ENCODE data around the gene CYP46A1.

Gene CYP46A1

DNA sequence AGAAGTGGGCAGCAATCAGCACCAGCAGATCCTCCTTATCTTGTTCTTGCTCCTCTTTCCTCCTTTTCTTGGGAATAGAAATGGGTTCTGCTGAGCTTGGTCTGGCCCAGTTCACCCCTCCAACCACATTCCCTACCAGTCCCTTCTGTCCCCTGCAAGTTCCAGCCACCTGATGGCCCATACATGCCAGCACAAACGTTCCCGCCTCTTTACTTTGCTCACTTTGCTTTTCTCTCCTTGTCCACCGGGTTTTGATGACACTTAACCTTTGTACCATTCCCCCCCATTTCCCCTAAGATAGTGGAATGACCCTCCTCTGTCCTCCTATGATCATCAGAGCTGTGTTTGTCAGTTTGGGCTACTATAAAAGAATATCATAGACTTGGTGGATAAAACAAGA is 85.7 kb downstream of the CYP46A1 start:
- ChIA-PET POLR2A (no interaction called here), CTCF (interaction anchor here (0.7 kb wide), 1 partner anchor 20 kb away, joined by 3 read pairs; no protein-coding TSS in a partner anchor)
- TF ChIP-seq ZNF266 (tag by site-specific recombination; IDR thresholded peaks at IDR 0.05; ENCODE audit: low read depth) (0 out of 2 replicates have a peak, but pooled peaks have one; percentile 29), ZNF423 (tag by site-specific recombination; IDR thresholded peaks at IDR 0.05) (no peak), YY2 (tag by site-specific recombination; IDR thresholded peaks at IDR 0.05) (no peak), ZNF600 (tag by site-specific recombination; IDR thresholded peaks at IDR 0.05) (0 out of 2 replicates have a peak, but pooled peaks have one; percentile 26)
- TF ChIP-seq, protein P1, sequence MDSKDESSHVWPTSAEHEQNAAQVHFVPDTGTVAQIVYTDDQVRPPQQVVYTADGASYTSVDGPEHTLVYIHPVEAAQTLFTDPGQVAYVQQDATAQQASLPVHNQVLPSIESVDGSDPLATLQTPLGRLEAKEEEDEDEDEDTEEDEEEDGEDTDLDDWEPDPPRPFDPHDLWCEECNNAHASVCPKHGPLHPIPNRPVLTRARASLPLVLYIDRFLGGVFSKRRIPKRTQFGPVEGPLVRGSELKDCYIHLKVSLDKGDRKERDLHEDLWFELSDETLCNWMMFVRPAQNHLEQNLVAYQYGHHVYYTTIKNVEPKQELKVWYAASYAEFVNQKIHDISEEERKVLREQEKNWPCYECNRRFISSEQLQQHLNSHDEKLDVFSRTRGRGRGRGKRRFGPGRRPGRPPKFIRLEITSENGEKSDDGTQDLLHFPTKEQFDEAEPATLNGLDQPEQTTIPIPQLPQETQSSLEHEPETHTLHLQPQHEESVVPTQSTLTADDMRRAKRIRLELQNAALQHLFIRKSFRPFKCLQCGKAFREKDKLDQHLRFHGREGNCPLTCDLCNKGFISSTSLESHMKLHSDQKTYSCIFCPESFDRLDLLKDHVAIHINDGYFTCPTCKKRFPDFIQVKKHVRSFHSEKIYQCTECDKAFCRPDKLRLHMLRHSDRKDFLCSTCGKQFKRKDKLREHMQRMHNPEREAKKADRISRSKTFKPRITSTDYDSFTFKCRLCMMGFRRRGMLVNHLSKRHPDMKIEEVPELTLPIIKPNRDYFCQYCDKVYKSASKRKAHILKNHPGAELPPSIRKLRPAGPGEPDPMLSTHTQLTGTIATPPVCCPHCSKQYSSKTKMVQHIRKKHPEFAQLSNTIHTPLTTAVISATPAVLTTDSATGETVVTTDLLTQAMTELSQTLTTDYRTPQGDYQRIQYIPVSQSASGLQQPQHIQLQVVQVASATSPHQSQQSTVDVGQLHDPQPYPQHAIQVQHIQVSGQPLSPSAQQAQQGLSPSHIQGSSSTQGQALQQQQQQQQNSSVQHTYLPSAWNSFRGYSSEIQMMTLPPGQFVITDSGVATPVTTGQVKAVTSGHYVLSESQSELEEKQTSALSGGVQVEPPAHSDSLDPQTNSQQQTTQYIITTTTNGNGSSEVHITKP (tag by site-specific recombination; IDR thresholded peaks at IDR 0.05), result peak; percentile 85
- TF ChIP-seq, protein P2, sequence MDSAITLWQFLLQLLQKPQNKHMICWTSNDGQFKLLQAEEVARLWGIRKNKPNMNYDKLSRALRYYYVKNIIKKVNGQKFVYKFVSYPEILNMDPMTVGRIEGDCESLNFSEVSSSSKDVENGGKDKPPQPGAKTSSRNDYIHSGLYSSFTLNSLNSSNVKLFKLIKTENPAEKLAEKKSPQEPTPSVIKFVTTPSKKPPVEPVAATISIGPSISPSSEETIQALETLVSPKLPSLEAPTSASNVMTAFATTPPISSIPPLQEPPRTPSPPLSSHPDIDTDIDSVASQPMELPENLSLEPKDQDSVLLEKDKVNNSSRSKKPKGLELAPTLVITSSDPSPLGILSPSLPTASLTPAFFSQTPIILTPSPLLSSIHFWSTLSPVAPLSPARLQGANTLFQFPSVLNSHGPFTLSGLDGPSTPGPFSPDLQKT (IDR thresholded peaks at IDR 0.05; ENCODE audit: borderline replicate concordance, low read depth, low read length), result no peak
- H3K4me1 ChIP-seq (ENCODE audit: control insufficient read depth, insufficient read depth, low read length), result peaks cover 7% of the 10 kb centered on the region; the same call in 1 of the 2 replicates
- H3K27ac ChIP-seq (ENCODE audit: extremely low read depth, low read depth, low read length), result no peak overlapping the region
- H3K4me3 ChIP-seq (ENCODE audit: low read depth, low read length), result no peak overlapping the region
- H3K36me3 ChIP-seq (ENCODE audit: control insufficient read depth in 2 of 2, insufficient read depth in 1 of 2, low read length in 2 of 2), result no peaks in the 10 kb centered on the region
- H3K9me3 ChIP-seq (ENCODE audit: control insufficient read depth, insufficient read depth, low read depth, low read length), result no peaks in the 10 kb centered on the region

DNA sequence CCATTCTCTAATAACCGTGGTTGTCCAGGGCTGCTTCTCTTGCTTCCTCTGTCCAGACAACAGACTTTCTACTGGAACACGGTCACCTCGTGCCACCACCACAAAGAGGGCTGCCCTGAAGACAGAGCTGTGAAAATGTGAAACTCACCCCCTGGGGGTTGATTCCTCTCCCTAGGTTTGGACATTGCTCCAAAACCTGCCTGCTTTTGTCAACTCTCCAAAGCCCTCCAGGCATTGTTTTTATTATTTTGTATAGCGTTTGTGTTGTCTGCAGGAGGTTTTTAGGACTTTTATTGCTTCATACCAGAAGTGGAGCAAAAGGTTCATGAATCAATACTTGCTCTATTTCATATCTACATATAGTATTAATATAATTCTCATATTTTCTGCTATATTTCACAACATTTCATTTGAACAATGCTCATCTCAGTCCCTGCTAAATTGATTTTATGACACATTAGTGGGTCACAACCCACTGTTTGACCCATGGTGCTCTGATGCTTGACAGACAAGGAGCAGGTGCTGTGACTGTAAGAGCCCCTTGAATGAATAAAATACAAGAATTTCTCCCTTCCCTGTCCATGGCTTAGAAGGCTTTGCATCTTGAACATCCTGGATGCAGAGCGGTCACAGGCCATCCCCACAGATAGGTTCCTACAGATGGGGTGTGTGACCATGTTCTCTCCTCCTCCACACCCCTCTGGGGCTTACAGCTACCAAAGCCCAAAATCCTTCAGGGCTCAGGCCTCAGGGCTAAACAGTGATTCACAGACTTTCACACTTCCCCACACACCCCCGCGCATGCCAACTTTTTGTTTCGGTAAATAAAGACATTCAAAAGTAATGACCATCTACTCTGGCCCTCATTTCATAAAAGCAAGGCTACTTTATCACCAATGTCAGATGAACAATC is 88.5 kb downstream of the CYP46A1 start:
- Histone ChIP-seq H3K4me3 (ENCODE audit: low read depth, low read length) (no peak overlapping the region), H3K36me3 (ENCODE audit: control insufficient read depth in 2 of 2, insufficient read depth in 1 of 2, low read length in 2 of 2) (no peaks in the 10 kb centered on the region), H3K9me3 (ENCODE audit: control insufficient read depth, insufficient read depth, low read depth, low read length) (no peaks in the 10 kb centered on the region), H3K27ac (ENCODE audit: extremely low read depth, low read depth, low read length) (no peak overlapping the region), H3K4me1 (ENCODE audit: control insufficient read depth, insufficient read depth, low read length) (peaks cover 7% of the 10 kb centered on the region; the same call in 1 of the 2 replicates)
- CTCF ChIA-PET, result interaction anchor here (1.0 kb wide), 1 partner anchor 117 kb away, joined by 3 read pairs; no protein-coding TSS in a partner anchor
- TF ChIP-seq ZIC2 (tag by site-specific recombination; IDR thresholded peaks at IDR 0.05), result peak; percentile 66
- peak; percentile 79 for TF ChIP-seq GLIS1 (tag by site-specific recombination; IDR thresholded peaks at IDR 0.05)
- TF ChIP-seq, protein P3, sequence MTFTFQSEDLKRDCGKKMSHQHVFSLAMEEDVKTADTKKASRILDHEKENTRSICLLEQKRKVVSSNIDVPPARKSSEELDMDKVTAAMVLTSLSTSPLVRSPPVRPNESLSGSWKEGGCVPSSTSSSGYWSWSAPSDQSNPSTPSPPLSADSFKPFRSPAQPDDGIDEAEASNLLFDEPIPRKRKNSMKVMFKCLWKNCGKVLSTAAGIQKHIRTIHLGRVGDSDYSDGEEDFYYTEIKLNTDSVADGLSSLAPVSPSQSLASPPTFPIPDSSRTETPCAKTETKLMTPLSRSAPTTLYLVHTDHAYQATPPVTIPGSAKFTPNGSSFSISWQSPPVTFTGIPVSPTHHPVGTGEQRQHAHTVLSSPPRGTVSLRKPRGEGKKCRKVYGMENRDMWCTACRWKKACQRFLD (tag by site-specific recombination; IDR thresholded peaks at IDR 0.05), result no peak
- no peak for TF ChIP-seq ZNF501 (tag by site-specific recombination; IDR thresholded peaks at IDR 0.05)
- TF ChIP-seq, protein P4, sequence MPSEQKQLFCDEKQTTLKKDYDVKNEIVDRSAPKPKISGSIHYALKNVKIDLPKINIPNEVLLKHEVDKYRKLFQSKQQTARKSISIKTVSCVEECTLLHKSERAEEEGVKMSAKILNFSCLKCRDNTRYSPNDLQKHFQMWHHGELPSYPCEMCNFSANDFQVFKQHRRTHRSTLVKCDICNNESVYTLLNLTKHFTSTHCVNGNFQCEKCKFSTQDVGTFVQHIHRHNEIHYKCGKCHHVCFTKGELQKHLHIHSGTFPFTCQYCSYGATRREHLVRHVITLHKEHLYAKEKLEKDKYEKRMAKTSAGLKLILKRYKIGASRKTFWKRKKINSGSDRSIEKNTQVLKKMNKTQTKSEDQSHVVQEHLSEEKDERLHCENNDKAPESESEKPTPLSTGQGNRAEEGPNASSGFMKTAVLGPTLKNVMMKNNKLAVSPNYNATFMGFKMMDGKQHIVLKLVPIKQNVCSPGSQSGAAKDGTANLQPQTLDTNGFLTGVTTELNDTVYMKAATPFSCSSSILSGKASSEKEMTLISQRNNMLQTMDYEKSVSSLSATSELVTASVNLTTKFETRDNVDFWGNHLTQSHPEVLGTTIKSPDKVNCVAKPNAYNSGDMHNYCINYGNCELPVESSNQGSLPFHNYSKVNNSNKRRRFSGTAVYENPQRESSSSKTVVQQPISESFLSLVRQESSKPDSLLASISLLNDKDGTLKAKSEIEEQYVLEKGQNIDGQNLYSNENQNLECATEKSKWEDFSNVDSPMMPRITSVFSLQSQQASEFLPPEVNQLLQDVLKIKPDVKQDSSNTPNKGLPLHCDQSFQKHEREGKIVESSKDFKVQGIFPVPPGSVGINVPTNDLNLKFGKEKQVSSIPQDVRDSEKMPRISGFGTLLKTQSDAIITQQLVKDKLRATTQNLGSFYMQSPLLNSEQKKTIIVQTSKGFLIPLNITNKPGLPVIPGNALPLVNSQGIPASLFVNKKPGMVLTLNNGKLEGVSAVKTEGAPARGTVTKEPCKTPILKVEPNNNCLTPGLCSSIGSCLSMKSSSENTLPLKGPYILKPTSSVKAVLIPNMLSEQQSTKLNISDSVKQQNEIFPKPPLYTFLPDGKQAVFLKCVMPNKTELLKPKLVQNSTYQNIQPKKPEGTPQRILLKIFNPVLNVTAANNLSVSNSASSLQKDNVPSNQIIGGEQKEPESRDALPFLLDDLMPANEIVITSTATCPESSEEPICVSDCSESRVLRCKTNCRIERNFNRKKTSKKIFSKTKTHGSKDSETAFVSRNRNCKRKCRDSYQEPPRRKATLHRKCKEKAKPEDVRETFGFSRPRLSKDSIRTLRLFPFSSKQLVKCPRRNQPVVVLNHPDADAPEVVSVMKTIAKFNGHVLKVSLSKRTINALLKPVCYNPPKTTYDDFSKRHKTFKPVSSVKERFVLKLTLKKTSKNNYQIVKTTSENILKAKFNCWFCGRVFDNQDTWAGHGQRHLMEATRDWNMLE (tag by site-specific recombination; conservative IDR thresholded peaks at IDR 0.05; ENCODE audit: low read depth), result no peak
- TF ChIP-seq ZNF585B (tag by site-specific recombination; IDR thresholded peaks at IDR 0.05), result no peak
- peak; percentile 23; the same call in 1 of the 2 replicates for TF ChIP-seq ZFHX2 (tag by site-specific recombination; conservative IDR thresholded peaks at IDR 0.05)
- no peak for TF ChIP-seq YY2 (tag by site-specific recombination; IDR thresholded peaks at IDR 0.05)
- TF ChIP-seq ZNF433 (tag by site-specific recombination; IDR thresholded peaks at IDR 0.05; ENCODE audit: low read depth), result no peak
- TF ChIP-seq ZNF629 (tag by site-specific recombination; IDR thresholded peaks at IDR 0.05), result no peak
- no peak for TF ChIP-seq ZNF76 (tag by site-specific recombination; IDR thresholded peaks at IDR 0.05; ENCODE audit: borderline replicate concordance, low read depth)
- TF ChIP-seq GLIS2 (tag by site-specific recombination; IDR thresholded peaks at IDR 0.05), result no peak
- POLR2A ChIA-PET, result no interaction called here
